Measurements from ENCODE around the gene RBM4B.

The RBM4B gene

GRCh38 chr11:66639066-66639813, 38.4 kb downstream of the RBM4B start:
- peak; percentile 24 to 30 for DNase-seq

DNA sequence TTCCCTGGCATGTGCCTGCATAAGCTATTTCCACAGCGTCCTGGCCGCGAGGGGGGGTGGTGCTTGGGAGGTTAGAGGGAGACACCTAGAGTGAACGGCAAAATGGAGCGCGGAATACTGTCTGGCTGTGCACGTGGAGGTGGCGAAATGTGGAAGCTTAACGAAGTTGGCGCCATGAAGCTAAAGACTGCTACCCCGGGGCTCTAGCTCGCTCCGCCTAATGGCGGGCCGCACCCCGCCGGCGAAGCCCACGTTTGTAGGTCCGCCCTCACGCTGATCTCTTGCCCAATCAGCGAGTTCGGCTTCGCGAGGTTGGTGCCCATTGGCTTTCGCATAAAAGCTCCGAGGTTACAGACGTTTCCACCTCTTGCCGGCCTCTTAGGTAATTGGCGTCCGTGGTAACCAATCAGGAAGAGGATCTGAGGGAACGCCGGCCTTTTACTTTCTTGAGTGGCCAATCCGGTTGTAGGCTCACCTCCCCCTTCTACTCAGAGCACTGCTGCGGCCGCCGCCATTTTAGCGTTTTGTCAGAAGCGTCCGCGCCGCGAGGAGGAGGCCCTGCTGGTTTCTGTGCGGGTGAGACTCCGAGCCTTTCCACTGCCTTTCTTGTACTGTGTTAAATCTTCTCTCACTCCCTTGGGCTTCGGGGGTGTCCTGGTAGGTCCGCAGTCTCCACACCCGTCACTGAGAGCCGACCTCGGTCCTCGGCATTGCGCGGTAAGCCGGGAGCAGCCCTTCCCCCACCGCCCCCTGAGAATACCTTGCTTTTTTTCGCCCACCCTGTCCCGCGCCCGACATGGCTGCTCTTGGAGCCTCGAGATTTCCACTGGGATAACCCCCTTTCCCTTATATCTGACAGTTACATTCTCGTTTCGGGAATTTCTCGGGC, 39.3 kb downstream of the RBM4B start, which contains the start of gene RBM4:
Gene RBM4 (plus strand): TSS at position 527 of the 889 bp plus-strand sequence. CDS start 1,009 bp downstream, outside the sequence.
- DNase-seq: peak; percentile 100

DNA sequence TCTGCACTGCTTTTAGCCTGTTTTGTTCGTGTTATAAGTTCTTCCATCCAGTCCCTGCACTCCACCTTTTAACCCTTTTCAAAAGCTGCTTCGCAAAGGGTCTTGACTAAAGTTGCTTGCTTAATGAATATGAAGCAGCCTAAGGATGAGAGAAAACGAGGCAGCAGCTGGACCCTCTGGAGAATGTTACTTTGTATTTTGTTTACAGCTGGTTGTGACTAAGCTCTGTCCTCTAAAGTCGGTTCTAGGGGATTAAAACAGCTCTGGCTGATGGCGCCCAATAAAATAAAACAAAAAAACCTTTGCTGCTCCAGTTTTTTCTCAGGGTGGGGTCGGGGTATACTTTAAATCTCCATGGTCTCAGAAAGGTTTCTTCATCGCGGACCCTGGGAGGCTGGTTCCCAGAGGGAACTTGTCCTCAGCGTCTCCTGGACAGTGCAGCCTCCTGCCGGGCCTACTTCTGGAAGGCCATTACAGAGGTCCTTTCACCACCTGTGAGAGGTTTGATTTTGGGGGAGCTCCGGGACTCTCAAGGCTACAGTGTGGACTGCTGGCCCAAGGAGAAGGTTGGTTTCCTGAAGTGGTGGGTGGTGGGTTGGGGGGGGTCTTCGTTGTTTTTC, 40.0 kb downstream of the RBM4B start:
- no peak for DNase-seq

DNA sequence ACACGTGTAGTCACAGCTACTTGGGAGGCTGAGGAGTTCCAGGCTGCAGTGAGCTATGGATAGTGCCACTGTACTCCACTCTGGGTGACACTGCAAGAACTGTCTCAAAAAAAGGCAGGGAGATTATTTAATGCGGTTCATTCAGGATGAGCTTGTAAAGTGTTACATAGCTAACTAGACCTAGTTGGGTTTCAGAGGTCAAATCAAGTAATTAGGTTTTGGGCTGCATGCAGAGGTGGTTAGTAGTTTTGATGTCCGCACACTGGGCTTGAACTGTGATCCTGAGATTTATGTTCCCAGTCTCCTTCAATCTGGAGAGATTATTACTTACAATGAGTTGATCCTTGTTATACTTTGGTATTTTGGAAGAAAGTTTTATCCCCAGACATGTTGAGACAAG, 41.3 kb downstream of the RBM4B start:
- DNase-seq: no peak

GRCh38 chr11:66632952-66633351, 44.7 kb downstream of the RBM4B start:
- DNase-seq: no peak

- DNase-seq: no peak
Observed at GRCh38 chr11:66631883-66632282, 45.8 kb downstream of the RBM4B start.

- DNase-seq: no peak
Observed at GRCh38 chr11:66629356-66629755, 48.3 kb downstream of the RBM4B start.

DNA sequence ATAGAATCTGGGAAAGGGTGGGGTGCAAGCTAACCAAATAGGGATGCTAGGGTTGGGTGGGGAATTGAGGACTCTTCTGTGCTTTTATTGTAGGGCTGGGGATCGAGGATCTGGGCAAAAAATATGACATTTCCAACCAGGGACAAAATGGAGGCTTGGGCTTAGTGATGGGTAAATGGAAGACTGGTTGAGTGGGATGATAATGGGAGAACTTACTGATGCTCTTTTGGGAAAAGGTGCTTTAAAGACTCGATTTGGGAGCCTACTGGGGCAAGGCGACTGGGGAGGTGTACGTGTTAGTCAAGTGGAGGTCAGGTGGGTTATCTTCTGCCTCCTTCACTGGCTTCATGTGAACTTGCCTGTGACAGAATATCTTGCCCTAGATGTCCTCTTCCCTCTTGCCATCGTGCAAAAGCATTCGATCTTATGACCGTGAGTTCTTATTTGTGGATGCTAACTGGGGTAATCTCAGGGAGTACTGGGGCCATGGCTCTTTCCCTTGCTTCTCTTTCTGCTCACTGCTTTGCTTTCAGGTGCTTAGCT, 49.6 kb downstream of the RBM4B start:
- DNase-seq: no peak

GRCh38 chr11:66626926-66627325, 50.8 kb downstream of the RBM4B start:
- DNase-seq: no peak

GRCh38 chr11:66626382-66626781, 51.3 kb downstream of the RBM4B start:
- no peak for DNase-seq

- no peak for DNase-seq
Observed at GRCh38 chr11:66625752-66626149, 51.9 kb downstream of the RBM4B start.

DNA sequence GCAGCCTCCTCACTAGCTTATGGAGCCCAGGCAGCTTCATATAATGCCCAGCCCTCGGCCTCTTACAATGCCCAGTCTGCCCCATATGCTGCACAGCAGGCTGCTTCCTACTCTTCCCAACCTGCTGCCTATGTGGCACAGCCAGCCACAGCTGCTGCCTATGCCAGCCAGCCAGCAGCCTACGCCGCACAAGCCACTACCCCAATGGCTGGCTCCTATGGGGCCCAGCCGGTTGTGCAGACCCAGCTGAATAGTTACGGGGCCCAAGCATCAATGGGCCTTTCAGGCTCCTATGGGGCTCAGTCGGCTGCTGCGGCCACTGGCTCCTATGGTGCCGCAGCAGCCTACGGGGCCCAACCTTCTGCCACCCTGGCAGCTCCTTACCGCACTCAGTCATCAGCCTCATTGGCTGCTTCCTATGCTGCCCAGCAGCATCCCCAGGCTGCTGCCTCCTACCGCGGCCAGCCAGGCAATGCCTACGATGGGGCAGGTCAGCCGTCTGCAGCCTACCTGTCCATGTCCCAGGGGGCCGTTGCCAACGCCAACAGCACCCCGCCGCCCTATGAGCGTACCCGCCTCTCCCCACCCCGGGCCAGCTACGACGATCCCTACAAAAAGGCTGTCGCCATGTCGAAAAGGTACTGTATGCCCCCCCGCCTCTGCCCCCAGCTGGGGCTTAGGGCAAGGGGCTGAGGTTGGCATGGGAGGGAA, 52.5 kb downstream of the RBM4B start:
- no peak for DNase-seq

GRCh38 chr11:66624450-66624849, 53.2 kb downstream of the RBM4B start:
- no peak for DNase-seq

- DNase-seq: peak; percentile 66 to 72
Observed at GRCh38 chr11:66619080-66619554, 58.6 kb downstream of the RBM4B start.

DNA sequence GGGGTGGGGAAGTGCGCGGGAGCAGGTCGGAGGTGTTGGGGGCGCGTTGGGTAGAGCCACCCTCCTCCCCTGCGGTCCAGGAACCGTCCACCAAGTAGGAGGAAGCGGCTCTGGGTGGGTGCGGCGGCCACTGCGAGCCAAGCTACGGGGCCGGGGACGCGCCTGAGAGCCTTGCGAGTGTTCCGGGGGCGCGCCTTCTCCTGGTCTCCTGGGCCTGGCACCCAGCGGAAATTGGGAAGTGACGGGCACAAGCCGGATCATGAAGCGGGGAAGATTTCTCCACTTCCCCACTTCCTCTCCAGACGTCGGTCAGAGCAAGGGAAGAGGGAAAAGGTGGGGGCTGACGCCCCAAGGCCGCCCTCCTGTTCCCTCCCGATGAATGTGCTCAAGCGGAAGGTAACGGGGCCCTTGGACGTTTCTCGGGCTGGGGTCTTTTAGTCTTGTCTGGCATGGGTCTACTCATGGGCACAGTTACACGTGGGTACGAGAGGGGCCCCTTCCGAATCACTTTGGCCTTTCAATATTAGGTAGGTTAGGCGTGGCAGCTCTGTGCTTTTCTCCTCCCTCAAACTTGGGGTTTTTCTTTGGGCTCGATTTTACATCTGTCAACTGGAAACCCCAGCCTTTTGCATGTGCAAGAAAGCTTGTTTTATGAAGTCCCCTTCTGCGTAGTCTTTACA, 60.4 kb downstream of the RBM4B start:
- DNase-seq: peak; percentile 91 to 93

- DNase-seq: peak; percentile 100
Observed at GRCh38 chr11:66616379-66617154, 61.1 kb downstream of the RBM4B start, which contains the start of gene RBM14. Gene RBM14 (plus strand): TSS chr11:66616630. CDS start chr11:66616721, 91 bp downstream.
